ENCODE data around the gene BAHD1.

BAHD1 gene

DNA sequence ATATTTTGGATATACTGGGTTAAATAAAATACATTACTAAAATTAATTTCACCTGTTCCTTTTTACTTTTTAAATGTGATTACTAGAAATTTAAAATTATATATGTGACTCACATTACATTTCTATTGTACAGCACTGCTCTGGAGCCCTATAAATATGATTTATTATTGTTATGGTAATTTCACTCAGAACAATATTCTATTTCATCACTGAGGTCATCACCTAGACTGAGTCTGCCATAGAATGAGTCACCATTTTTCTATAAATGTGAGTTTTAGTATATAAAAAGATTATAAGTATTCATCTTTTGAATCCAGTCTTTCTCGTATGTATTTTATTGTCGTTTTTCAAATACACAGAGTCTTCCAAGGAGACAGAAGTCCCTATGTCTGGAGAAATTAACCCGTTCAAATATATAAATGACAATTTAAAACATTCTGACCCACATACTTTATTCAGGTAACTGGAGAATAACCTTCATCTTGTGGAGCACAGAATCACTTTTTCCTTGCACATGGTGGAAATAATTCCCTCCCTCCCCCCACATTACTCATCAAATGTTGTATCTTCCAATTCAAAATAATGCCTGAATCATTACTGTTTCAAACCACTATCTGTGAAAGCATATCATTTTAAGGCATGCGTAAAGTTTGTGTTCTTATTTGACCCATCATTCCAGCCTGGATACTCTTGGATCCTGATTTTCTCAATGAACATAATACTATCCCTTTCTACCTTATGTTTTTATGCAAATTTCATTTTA lies 60.0 kb downstream of the BAHD1 start:
- no peak for DNase-seq

DNA sequence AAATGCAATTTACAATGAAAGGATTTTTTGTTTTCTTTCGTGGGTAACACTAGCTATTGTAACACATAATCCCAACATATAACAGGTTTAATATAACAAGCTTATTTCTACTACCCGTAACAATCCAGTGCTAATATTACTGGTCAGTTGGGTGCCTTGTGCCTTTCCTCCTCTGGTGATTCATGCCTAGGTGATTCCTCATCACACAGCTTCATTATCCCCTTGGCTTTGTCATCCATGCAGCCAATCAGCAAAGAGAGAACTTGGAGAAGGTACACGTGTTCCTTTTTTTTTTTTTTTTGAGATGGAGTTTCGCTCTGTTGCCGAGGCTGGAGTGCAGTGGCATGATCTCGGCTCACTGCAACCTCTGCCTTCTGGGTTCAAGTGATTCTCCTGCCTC lies 60.7 kb downstream of the BAHD1 start:
- no peak for DNase-seq

DNA sequence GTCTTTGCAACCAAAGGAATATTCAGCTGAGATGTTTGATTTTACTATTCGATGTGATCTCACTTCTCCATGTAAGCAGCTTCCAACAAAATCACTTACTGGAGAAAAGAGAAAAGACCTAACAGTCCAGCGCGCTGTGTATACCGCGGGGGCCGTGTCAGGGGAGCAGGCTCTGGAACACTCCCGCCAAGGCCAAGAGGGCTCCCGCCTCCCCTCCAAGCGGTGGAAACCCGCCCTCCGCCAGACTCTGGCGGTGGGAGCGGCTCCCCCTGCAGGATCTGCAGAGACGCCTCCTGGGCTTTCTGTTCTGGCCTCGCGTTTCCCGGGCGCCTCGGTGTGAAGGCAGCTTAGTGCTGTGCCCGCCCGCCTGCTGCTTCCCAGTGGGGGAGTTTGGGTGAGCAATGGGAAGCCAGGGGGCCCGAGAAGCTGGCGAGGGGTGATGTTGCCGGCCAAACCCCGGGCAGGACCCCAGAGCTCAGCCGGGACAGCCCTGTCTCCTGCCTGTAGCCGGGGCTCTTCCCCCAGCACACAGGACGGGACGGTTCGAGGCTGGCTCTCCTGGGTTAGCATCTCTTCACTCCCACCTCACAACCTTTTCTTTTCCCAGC lies 66.3 kb downstream of the BAHD1 start:
- peak; percentile 68 for DNase-seq

DNA sequence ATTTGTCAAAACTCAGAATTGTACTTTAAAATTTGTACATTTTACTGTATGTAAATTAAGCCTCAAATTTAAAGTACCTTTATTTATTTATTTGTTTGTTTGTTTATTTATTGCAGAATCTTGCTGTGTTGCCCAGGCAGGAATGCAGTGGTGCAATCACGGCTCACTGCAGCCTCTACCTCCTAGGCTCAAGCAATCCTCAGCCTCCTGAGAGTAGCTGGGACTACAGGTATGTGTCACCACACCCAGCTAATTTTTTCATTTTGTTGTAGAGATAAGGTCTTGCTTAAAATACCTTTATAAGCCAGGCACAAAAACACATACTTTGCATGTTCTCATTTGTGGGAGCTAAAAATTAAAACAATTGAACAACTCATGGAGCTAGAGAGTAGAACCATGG lies 67.5 kb downstream of the BAHD1 start:
- no peak for DNase-seq

DNA sequence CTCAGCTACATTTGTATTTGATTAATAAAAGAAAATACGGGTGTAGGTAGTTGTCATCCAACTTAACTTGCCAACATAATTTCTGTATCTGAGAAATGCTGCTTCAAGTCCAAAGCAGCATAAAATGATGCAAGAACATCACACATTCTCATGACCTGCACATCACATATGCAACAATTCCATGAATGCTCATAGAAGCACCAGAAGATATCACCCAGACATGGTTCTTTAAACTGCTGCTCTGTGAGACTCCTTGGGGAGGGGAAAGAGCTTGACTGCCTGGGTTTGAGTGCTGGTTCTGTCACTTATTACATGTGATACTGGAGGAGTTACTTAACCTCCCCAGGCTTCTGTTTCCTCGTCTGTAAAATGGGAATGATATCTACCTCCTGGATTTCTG lies 69.4 kb downstream of the BAHD1 start:
- no peak for DNase-seq

DNA sequence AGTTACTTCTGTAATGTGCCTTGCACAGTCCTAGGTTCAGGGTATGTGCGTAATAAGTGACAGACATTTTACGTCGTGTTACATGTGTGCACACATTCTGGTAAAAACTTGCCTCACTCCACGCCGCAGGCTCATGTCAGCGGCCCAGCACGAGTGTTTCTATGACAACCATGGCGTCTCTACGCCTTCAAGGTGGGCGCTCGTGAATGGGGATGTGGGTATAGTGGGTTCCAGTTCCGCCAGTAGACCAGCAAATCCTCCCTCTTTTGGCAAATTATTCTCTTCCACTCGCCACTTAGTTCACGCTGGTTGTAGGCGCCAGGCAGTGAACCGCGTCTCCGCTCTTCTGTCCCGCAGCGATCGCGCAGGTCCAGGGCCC lies 70.3 kb downstream of the BAHD1 start:
- no peak for DNase-seq

DNA sequence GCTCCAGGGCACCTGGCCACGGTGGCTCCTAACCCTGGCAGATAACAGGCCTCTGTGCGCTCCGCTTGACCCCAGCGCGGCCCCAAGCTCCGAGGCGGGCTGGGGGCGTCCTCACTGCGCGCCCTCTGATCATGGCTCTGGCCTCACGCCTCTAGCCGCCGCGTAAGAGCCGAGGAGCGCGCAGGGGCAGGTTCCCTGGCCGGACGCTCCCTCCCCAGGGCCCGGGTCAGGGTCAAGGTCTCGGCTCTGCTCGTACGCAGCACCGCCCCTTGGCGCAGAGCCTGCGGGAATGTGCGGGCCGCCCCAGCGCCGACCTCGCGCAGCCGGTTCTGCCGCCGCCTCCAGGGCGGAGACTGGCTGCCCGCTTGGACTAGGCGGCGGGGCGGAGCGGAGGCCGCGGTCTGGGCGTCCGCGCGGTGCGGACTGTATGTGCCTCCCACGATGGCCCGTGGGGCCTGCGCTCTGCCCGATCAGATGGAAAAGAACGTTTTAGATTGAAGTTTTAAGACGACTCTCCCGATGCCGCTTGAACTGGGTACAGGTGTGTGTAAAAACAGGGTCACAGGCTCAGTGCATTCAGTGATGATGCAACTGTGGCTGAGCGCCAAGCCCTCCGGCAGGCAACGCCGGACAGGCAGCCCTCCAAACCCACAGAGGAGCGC lies 70.8 kb downstream of the BAHD1 start:
- DNase-seq, result peak; percentile 26

DNA sequence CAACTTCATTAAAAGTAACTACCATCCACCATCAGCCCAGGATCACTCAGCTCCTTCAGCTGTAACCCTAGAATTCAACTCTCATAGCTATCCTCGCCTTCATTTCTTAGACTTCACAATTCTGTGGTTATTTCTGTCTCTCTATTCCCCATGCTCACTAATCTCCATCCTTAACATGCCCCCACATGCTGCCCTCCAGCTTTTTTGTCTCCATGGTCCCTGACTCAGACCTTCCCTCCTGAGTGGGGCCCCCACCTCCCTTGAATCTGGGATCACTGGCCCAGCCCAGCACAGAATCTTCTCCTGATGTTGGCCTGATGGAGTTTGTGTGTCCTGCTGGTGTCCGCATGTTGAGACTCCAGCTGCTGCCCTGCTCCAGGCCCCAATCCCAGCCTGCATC lies 71.7 kb downstream of the BAHD1 start:
- no peak for DNase-seq

DNA sequence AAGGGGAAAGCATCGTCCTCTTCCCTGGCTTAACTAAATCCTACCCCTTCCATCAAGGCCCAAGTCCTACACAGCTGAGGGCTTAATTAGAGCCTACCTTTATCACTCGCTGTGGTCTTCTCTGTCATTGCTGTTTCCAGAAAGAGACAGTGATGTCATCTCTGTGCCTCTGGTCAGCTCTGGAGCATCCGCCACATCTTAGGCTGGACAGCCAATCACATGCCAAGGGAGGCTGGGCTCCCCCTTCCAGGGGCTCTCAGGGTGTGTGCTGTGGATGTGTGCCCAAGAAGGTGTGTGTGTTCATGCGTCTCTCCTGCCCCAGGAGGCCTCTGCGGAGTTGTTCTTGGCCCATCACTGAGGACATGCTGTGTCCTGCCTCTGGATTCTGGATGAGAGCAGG lies 72.9 kb downstream of the BAHD1 start:
- DNase-seq, result no peak

DNA sequence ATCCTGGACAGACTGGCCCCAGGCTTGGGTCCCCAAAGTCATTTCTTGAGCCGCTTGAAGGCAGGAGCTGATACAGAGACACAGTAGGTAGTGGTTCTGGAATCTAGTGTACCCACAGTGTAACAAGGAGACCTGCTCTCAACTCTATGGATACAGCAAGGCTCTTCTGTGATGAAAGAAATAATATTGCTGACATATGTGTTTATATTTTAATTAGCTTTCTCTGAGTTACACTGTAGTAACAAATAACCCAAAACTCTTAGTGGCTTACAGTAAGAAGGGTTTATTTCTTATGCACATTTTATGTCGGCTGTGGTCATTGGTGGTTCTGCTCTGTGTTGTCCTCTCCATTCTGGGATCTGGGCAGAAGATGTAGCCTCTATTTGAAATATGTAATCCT lies 75.6 kb downstream of the BAHD1 start:
- no peak for DNase-seq

Data from activated CD4-positive, alpha-beta T cell treated with anti-CD3 and anti-CD28 coated beads, Interleukin-10, Interleukin-2, amounts not matched to agents 100 ng/mL and 50 ng/mL, durations not matched to agents 16 hours and 8 hours (primary cell).